Testis (tissue), 2 donors: ENCODE data around the gene ZG16B.

ENCODE experiments used
- POLR2A ChIP-seq: fragments of 450-650 bp; IDR thresholded peaks from one replicate; pipeline ENCODE4 v1.6.1; 2017; ENCODE audit warnings: antibody characterized with exemption, mild to moderate bottlenecking, moderate library complexity
- TF ChIP-seq, protein P1 (sequence below), 3 experiments: fragments of 450-650 bp in 2 of 3; fragments of 200-600 bp in 1 of 3; sonication (generic) in 1 of 3; IDR thresholded peaks; one replicate each; pipeline ENCODE4 v1.5.1; 2016 to 2019; ENCODE audit warnings: antibody characterized with exemption in 3 of 3, mild to moderate bottlenecking in 2 of 3, moderate library complexity in 1 of 3

DNA sequence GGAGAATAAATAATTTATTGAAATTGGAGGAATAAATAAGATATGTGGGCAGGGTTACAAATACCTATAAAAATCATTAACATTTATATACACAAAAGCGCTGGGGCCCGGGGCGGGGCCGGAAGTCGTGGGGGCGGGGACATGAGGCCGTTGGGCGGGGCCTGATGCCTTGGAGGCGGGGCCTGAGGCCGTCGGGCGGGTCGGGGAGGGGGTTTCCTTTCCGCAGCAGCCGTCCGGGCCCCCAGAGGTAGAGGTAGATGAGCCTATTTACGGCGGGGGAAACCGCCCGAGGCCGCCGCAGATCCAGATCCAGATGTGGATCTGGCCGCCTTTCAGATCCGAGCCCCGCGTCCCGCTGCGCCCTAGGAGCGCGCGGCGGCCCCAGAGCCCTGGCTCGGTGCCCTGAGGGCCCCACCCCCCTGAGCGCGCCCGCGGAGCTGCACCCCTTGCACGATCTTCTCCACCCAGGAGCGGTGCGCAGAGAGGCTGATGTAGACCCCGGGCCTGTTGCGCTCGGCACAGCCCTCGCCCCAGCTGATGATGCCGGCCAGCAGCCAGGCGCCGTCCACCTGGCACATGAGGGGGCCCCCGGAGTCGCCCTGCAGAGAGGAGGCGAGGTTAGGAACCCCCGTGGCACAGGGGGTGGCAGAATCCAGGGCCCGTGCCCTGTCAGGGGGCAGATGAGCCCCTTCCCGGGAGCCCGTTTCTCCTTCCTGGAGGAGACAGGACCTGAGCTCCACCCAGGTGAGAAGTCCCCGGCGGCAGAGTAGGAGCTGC, 22.8 kb downstream of the ZG16B start:
- TF ChIP-seq, protein P1, sequence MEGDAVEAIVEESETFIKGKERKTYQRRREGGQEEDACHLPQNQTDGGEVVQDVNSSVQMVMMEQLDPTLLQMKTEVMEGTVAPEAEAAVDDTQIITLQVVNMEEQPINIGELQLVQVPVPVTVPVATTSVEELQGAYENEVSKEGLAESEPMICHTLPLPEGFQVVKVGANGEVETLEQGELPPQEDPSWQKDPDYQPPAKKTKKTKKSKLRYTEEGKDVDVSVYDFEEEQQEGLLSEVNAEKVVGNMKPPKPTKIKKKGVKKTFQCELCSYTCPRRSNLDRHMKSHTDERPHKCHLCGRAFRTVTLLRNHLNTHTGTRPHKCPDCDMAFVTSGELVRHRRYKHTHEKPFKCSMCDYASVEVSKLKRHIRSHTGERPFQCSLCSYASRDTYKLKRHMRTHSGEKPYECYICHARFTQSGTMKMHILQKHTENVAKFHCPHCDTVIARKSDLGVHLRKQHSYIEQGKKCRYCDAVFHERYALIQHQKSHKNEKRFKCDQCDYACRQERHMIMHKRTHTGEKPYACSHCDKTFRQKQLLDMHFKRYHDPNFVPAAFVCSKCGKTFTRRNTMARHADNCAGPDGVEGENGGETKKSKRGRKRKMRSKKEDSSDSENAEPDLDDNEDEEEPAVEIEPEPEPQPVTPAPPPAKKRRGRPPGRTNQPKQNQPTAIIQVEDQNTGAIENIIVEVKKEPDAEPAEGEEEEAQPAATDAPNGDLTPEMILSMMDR (IDR thresholded peaks at IDR 0.05) = no peak
- TF ChIP-seq POLR2A = no peak
